GM18858 (cell line): Measurements from ENCODE around the gene MTOR.
"Not testable (repeated sequence)": the region's sequence is repeated elsewhere in the genome, so short reads cannot be mapped to it uniquely, and the experiment has no call there.

Source experiments
- ATAC-seq: cut with Tn5 transposase; IDR thresholded peaks from one replicate; pipeline ENCODE4 v1.9.1; 2021; ENCODE audit not compliant: unreplicated experiment

MTOR gene

GRCh38 chr1:11262171-11263049 is at the start of gene MTOR:
TSS of gene MTOR (minus strand) at chr1:11262551. CDS start at chr1:11259409, 3,142 bp downstream.
- peak; percentile 94 for ATAC-seq

GRCh38 chr1:11309385-11309784 is 47.0 kb upstream of the MTOR start:
- ATAC-seq, result no peak

GRCh38 chr1:11308699-11309224 is 46.4 kb upstream of the MTOR start:
- ATAC-seq, result no peak

DNA sequence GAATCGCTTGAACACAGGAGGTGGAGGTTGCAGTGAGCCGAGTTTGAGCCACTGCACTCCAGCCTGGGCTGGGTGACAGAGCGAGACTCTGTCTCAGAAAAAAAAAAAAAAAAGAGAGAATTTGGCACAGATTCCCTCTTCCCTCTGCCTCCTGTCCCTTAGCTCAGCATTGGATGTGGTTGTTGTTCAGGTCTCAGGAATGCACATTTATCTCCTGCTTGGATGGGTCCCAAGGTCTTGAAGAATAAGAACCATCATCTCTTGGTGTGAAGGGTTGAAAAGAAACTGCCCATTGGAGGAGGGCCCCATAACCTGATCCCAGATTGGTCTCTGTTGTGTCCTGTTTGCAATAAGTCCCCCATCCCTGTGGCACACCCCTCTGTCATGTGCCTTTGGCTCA is 45.5 kb upstream of the MTOR start:
- ATAC-seq, result no peak

- ATAC-seq, result not testable (repeated sequence)
Observed at GRCh38 chr1:11305516-11305915, 43.2 kb upstream of the MTOR start.

GRCh38 chr1:11302366-11302765 is 40.0 kb upstream of the MTOR start:
- ATAC-seq, result no peak

- no peak for ATAC-seq
Observed at GRCh38 chr1:11301601-11302000, 39.2 kb upstream of the MTOR start.

- no peak for ATAC-seq
Observed at GRCh38 chr1:11299225-11299574, 36.8 kb upstream of the MTOR start.

DNA sequence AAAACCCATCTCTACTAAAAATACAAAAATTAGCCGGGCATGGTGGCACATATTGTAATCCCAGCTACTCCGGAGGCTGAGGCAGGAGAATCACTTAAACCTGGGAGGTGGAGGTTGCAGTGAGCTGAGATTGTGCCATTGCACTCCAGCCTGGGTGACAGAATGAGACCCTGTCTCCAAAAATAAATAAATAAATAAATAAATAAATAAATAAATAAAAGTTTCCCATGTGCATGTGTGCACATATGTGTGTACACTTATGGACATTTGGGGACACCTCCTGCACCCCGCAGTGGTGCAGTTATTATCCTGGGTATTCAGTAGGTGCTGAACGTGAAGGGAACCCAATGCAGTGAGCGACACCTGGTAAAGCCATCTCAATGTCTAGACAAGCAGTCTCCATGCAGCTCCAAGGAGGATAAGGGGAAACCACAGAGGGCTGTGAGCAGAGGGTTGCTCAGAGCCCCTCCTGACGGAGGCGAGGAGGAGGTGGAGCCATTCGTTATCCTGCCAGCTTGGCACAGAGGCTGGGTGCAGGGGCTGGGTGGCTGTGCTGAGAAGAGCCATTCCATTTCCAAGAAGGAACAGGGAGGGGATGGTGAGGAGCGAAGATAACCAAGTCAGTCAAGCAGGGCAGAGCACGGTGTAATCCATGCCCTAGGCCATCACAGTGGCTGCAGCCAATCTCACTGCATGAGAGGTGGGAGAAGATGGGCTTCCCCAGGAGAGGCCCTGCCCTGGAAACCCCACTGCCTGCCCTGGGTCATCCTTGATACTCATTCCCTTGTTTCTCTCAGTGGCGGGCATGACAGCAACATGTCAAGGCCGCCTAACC is 36.3 kb upstream of the MTOR start:
- no peak for ATAC-seq

- not testable (repeated sequence) for ATAC-seq
Observed at GRCh38 chr1:11297774-11298173, 35.4 kb upstream of the MTOR start.

DNA sequence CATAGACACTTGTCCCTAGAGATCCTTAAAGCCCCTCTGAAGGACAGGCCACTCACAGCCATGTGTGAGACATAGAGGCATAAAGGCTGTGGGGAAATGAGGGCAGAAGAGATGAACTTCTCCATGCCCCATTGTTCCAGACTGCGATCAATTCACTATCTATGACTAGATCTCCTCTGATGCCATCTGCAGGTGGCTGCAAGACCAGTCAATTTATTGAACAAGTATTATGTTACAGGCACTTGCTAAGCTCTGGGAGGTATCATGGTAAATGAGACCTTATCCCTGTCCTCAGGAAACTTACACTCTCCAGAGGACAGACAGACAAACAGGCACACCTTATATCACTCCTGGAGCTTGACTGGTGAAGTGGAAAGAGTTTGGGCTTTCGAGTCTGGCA is 33.6 kb upstream of the MTOR start:
- no peak for ATAC-seq

GRCh38 chr1:11294951-11295350 is 32.6 kb upstream of the MTOR start:
- ATAC-seq, result no peak

GRCh38 chr1:11293856-11294255 is 31.5 kb upstream of the MTOR start:
- no peak for ATAC-seq

DNA sequence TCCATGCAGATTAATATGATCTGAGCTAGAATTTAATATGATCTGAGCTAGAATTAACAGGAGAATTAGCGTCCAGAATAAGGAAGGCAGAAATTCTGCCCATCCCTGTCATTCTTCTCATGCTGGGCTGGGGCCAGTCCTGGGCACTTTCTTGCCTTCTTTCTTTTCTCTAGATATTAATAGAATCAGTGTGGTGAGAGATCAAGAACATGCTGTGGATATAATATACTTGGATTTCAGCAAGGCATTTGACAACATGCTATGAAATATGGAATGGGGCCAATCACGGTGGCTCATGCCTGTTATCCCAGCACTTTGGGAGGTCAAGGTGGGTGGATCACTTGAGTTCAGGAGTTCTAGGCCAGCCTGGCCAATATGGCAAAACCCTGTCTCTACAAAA is 28.7 kb upstream of the MTOR start:
- no peak for ATAC-seq

- no peak for ATAC-seq
Observed at GRCh38 chr1:11289064-11289463, 26.7 kb upstream of the MTOR start.

GRCh38 chr1:11286735-11287410 is 24.5 kb upstream of the MTOR start:
- ATAC-seq, result no peak

DNA sequence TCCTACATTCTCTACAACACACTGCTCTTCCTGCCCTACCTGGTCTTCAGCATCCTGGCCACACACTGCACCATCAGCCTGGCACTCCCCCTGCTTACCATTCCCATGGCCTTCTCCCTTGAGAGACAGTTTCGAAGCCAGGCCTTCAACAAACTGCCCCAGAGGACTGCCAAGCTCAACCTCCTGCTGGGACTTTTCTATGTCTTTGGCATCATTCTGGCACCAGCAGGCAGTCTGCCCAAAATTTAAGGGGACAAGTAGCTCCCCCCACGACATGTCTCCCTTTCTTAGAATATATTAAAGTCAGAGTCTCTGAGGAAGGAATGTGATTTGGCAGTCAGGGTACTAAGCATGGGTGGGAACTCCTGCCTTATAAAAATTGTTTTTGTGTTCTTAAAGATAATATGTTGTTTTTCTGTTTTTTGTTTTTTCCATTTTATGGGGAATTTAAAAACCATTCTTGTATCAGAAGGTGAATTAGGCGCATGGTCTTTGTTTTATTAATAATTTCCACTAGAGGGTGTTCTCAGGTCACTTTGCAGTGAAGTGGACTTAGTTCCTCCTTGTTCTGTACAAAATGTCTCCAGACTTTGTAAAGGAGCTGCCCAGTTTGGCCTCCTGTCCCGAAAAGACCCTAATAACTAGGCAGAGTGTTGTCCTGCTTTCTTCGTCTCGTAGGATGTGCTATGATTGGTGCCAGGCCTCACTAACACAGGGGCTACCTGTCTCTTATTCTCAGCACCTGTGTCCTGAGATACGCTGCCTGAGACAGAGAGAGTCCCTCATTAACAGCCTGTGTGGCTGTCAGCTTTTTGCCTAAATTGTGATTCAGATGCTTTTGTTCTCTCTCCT is 23.8 kb upstream of the MTOR start:
- no peak for ATAC-seq

GRCh38 chr1:11284784-11285183 is 22.4 kb upstream of the MTOR start:
- ATAC-seq, result no peak

DNA sequence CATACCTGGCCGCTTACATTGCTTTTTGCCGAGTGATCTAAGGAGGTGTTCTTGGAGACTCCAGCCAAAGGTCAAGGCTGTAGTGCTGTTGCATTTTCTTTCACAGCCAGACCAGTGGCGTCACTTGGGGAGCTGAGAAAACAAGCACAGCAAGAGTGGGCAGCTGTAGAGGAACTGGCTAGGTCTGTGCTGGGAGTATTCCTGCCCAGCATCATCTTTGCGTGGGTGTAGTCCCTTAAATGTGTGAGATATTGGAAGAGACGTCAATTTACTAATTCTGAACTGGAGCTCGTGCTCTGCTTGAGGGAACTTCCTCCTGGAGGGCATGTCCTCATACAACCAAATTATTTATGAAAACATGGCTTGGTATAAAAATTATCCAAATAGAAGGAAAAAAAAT is 20.8 kb upstream of the MTOR start:
- ATAC-seq, result no peak

DNA sequence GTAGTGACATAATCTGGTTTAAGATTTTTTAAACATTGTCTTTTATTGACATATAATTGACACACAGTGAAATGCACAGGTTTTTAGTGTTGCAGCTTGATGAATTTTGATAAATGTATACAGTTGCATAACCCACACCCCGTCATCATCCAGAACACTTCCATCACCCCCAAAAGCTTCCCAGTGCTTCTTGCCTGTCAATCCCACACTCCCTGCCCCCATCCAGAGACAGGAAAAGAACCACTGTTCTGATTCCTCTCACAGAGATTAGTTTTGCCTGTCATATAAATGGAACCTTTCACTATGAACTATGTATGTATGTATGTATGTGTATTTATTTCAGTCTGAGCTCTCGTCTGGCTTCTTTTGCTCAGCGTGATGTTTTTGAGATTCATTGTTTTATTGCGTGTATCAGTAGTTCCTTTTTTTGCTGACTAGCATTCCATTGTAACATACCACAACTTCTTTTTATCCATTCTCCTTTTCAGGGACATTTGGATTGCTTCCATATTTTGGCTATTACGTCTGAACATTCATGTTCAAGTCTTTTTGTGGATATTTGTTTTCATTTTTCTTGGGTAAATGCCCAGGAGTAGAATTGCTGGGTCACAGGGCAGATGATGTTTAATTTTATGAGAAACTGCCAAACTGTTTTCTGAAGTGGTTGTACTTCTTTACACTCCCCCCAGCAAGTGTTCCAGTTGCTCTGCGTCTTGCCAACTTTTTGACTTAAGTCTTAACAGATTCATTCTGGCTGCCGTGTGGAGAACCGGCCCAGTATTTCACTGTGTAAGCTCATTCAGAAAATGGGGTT is 19.4 kb upstream of the MTOR start:
- ATAC-seq, result no peak
